ENCODE measurements around the gene KAT2A. TPM values are rescaled to one million over a fixed set of nuclear protein-coding genes. Genes with fewer than 3 reads are reported as not detected.

Gene KAT2A
- total RNA-seq, 1 experiment from 2014 or later, result 43.5 TPM

- no peak overlapping the region for H3K27ac ChIP-seq (ENCODE audit: insufficient read length, low read depth, low read length)
- H2BK15ac ChIP-seq (ENCODE audit: low read depth, low read length), result no peak overlapping the region
- no peaks in the 10 kb centered on the region for H3K4me1 ChIP-seq (ENCODE audit: insufficient read depth, low read length)
- Mint-ChIP-seq H3K27ac (no peak overlapping the region), H3K4me3 (no peak overlapping the region), H3K36me3 (ENCODE audit: insufficient read depth in 1 of 3, low read depth in 3 of 3) (no peaks in the 10 kb centered on the region), H3K9me3 (no peaks in the 10 kb centered on the region), H3K27me3 (ENCODE audit: low read depth) (peaks cover 1% of the 10 kb centered on the region; the same call in 1 of the 2 replicates), H3K4me1 (peaks cover 12 to 17% of the 10 kb centered on the region in 2 experiments)
- TF ChIP-seq, protein P1, sequence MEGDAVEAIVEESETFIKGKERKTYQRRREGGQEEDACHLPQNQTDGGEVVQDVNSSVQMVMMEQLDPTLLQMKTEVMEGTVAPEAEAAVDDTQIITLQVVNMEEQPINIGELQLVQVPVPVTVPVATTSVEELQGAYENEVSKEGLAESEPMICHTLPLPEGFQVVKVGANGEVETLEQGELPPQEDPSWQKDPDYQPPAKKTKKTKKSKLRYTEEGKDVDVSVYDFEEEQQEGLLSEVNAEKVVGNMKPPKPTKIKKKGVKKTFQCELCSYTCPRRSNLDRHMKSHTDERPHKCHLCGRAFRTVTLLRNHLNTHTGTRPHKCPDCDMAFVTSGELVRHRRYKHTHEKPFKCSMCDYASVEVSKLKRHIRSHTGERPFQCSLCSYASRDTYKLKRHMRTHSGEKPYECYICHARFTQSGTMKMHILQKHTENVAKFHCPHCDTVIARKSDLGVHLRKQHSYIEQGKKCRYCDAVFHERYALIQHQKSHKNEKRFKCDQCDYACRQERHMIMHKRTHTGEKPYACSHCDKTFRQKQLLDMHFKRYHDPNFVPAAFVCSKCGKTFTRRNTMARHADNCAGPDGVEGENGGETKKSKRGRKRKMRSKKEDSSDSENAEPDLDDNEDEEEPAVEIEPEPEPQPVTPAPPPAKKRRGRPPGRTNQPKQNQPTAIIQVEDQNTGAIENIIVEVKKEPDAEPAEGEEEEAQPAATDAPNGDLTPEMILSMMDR (conservative IDR thresholded peaks at IDR 0.05), result no peak
- no peak overlapping the region for H3K56ac ChIP-seq (ENCODE audit: insufficient read length, low read depth, low read length)
- peaks cover 4% of the 10 kb centered on the region for H3K23me2 ChIP-seq (ENCODE audit: insufficient read length, low read depth, low read length, poor library complexity, severe bottlenecking)
- no peak overlapping the region for H3T11ph ChIP-seq (ENCODE audit: low read length)
- no peak overlapping the region for H2BK5ac ChIP-seq (ENCODE audit: insufficient read length, low read length)
- H3K79me2 ChIP-seq (ENCODE audit: insufficient read depth, low read length), result no peaks in the 10 kb centered on the region
- H2AFZ ChIP-seq (ENCODE audit: low read length), result no peak overlapping the region
- no peak overlapping the region for H3K14ac ChIP-seq (ENCODE audit: insufficient read depth, low read length)
- no peak overlapping the region for H3K23ac ChIP-seq (ENCODE audit: insufficient read length, low read depth, low read length)
- no peak for DNase-seq
- no peak overlapping the region for H3K18ac ChIP-seq (ENCODE audit: insufficient read length, low read depth, low read length)
- H3K4me2 ChIP-seq (ENCODE audit: insufficient read depth, insufficient read length, low read length), result no peak overlapping the region
- no peak overlapping the region for H2AK5ac ChIP-seq (ENCODE audit: insufficient read length, low read length)
- no peak overlapping the region for H2BK120ac ChIP-seq (ENCODE audit: low read depth, low read length, poor library complexity, severe bottlenecking)
- H4K20me1 ChIP-seq (ENCODE audit: control insufficient read depth, insufficient read depth, insufficient read length), result no peaks in the 10 kb centered on the region
- no peaks in the 10 kb centered on the region for H3K27me3 ChIP-seq (ENCODE audit: insufficient read depth, low read length)
- H4K5ac ChIP-seq (ENCODE audit: insufficient read length, low read depth, low read length), result no peak overlapping the region
- H3K4ac ChIP-seq (ENCODE audit: low read depth, low read length), result no peak overlapping the region
- H4K8ac ChIP-seq (replicated peaks; ENCODE audit: insufficient read length, low read depth, low read length), result no peak overlapping the region
- no peaks in the 10 kb centered on the region for H3K9me3 ChIP-seq (ENCODE audit: control insufficient read depth, low read depth, low read length)
- no peak overlapping the region for H3K9ac ChIP-seq (ENCODE audit: extremely low read depth, insufficient read length, low read length)
- no peak overlapping the region for H2BK12ac ChIP-seq (ENCODE audit: insufficient read length, low read depth, low read length)
- H3K79me1 ChIP-seq (ENCODE audit: insufficient read depth, low read depth, low read length, poor library complexity, severe bottlenecking), result no peaks in the 10 kb centered on the region
- no CpG with 5 or more reads among the region's 7 CpGs for WGBS (ENCODE audit: extremely low coverage, insufficient read length, low lambda C conversion rate)
- no peak overlapping the region for H2BK20ac ChIP-seq (ENCODE audit: low read depth, low read length, poor library complexity, severe bottlenecking)
- no peak overlapping the region for H4K91ac ChIP-seq (ENCODE audit: insufficient read length, low read depth, low read length)
These were observed 39.4 kb upstream of the KAT2A start for GRCh38 chr17:42160531-42160910.
